H1 (cell line): Measurements from ENCODE around the gene PPM1F. TPM values are rescaled to one million over a fixed set of nuclear protein-coding genes. Genes with fewer than 3 reads are reported as not detected.

Experiments used
- CTCF ChIA-PET: fragments of 300-600 bp; sonication (Branson Sonifier 250); formaldehyde crosslinking; loops from one replicate; lab custom pipeline; 2021; ENCODE audit not compliant: partially characterized antibody; lab: Charles Lee
- POLR2A ChIA-PET: fragments of 300-600 bp; sonication (Branson Sonifier 250); formaldehyde crosslinking; loops from one replicate; lab custom pipeline; 2021; ENCODE audit warnings: inconsistent platforms; ENCODE audit not compliant: partially characterized antibody; lab: Charles Lee
- DNase-seq, 2 experiments: peaks; one replicate each; pipeline versions ENCODE4 v3.0.0 to v3.0.0-alpha.2; 2010 to 2022; ENCODE audit warnings: low spot score in 2 of 2, low read depth in 1 of 2, mixed read lengths in 1 of 2
- FAIRE-seq: peaks from 2 replicates; lab custom pipeline; 2011; peaks lifted over from hg19 to GRCh38; lab: Jason Lieb, UNC
- H2AFZ ChIP-seq: 2 replicates; pipeline ENCODE4 v1.8.1; 2012; ENCODE audit warnings: low read length, inconsistent platforms
- H2AK5ac ChIP-seq: 2 replicates; pipeline ENCODE4 v1.6.1; 2013; ENCODE audit warnings: low read depth, low read length
- H2BK120ac ChIP-seq: replicated peaks from 2 replicates; pipeline ENCODE3; 2013; ENCODE audit warnings: low read depth, low read length, inconsistent platforms
- H2BK12ac ChIP-seq: 2 replicates; pipeline ENCODE4 v1.6.1; 2013; ENCODE audit warnings: low read depth, low read length
- H2BK15ac ChIP-seq: 2 replicates; pipeline ENCODE4 v1.6.1; 2013; ENCODE audit warnings: low read length
- H2BK20ac ChIP-seq: 2 replicates; pipeline ENCODE4 v1.6.1; 2013; ENCODE audit warnings: low read length
- H2BK5ac ChIP-seq: 2 replicates; pipeline ENCODE4 v1.6.1; 2013; ENCODE audit warnings: low read depth, low read length
- H3K14ac ChIP-seq: 2 replicates; pipeline ENCODE4 v1.6.1; 2013; ENCODE audit warnings: inconsistent platforms; ENCODE audit not compliant: insufficient read length
- H3K18ac ChIP-seq: 2 replicates; pipeline ENCODE4 v1.6.1; 2013; ENCODE audit warnings: low read length; ENCODE audit errors: extremely low read depth
- H3K23ac ChIP-seq: 2 replicates; pipeline ENCODE4 v1.6.1; 2013; ENCODE audit warnings: inconsistent platforms; ENCODE audit not compliant: insufficient read length
- H3K23me2 ChIP-seq: 2 replicates; pipeline ENCODE4 v1.6.1; 2013; ENCODE audit warnings: low read depth, low read length
- H3K27ac ChIP-seq: 2 replicates; pipeline ENCODE4 v1.6.1; 2011; ENCODE audit warnings: low read depth, low read length, inconsistent platforms
- H3K27me3 ChIP-seq, 4 experiments: replicated peaks in 1 of 4; 1 replicate in 1 of 4; 2 replicates in 3 of 4; pipeline versions ENCODE4 v1.6.1 to v1.8.1; 2011 to 2013; ENCODE audit warnings: low read length in 3 of 4, mild to moderate bottlenecking in 3 of 4, inconsistent platforms in 2 of 4, mixed read lengths in 2 of 4, moderate library complexity in 1 of 4; ENCODE audit not compliant: control insufficient read depth in 3 of 4, insufficient read depth in 3 of 4; ENCODE audit errors: extremely low read depth in 1 of 4
- H3K36me3 ChIP-seq, 4 experiments: 2 replicates each; pipeline versions ENCODE4 v1.6.1 to v1.8.1; 2011 to 2013; ENCODE audit warnings: mild to moderate bottlenecking in 4 of 4, low read length in 3 of 4, moderate library complexity in 2 of 4, control low read depth in 1 of 4, inconsistent platforms in 1 of 4; ENCODE audit not compliant: insufficient read depth in 4 of 4, control insufficient read depth in 2 of 4
- H3K4ac ChIP-seq: replicated peaks from 2 replicates; pipeline ENCODE3; 2013; ENCODE audit warnings: low read length, low read depth, mixed read lengths, inconsistent platforms; ENCODE audit not compliant: insufficient read length
- H3K4me1 ChIP-seq, 4 experiments: replicated peaks in 1 of 4; 1 replicate in 1 of 4; 2 replicates in 3 of 4; pipeline versions ENCODE4 v1.6.1 to v1.8.1; 2011 to 2013; ENCODE audit warnings: low read length in 3 of 4, inconsistent platforms in 2 of 4, mixed read lengths in 1 of 4; ENCODE audit not compliant: insufficient read depth in 4 of 4, control insufficient read depth in 3 of 4
- H3K4me2 ChIP-seq, 2 experiments: 2 replicates each; pipeline versions ENCODE4 v1.6.1 to v1.8.1; 2011 to 2013; ENCODE audit warnings: low read depth in 2 of 2, low read length in 2 of 2, control low read depth in 1 of 2, inconsistent platforms in 1 of 2, mild to moderate bottlenecking in 1 of 2; ENCODE audit not compliant: insufficient read depth in 1 of 2
- H3K4me3 ChIP-seq, 4 experiments: fragments of 200-600, 300-600 bp in 1 of 4; sonication (generic), shearing (Covaris generic), sonication (Bioruptor Twin) in 1 of 4; 2 replicates each; pipeline versions ENCODE4 v1.5.1 to v1.8.1; 2011 to 2016; ENCODE audit warnings: low read length in 4 of 4, low read depth in 3 of 4, control low read depth in 2 of 4, inconsistent platforms in 2 of 4, mild to moderate bottlenecking in 2 of 4, mixed read lengths in 1 of 4, moderate library complexity in 1 of 4; ENCODE audit not compliant: insufficient read depth in 2 of 4; ENCODE audit errors: extremely low read depth in 1 of 4
- H3K56ac ChIP-seq: replicated peaks from 2 replicates; pipeline ENCODE3; 2013; ENCODE audit warnings: low read depth, mild to moderate bottlenecking, mixed read lengths, low read length, inconsistent platforms; ENCODE audit not compliant: insufficient read length
- H3K79me1 ChIP-seq: 2 replicates; pipeline ENCODE4 v1.6.1; 2013; ENCODE audit warnings: low read depth, low read length, control low read depth
- H3K79me2 ChIP-seq, 2 experiments: 2 replicates each; pipeline versions ENCODE4 v1.6.1 to v1.8.1; 2012 to 2013; ENCODE audit warnings: low read length in 2 of 2, mild to moderate bottlenecking in 2 of 2, inconsistent platforms in 1 of 2; ENCODE audit not compliant: insufficient read depth in 2 of 2, control insufficient read depth in 1 of 2
- H3K9ac ChIP-seq, 4 experiments: replicated peaks in 1 of 4; 1 replicate in 1 of 4; 2 replicates in 3 of 4; pipeline versions ENCODE4 v1.6.1 to v1.8.1; 2011 to 2013; ENCODE audit warnings: low read depth in 3 of 4, low read length in 3 of 4, control low read depth in 2 of 4, mild to moderate bottlenecking in 2 of 4, moderate library complexity in 2 of 4, inconsistent platforms in 1 of 4; ENCODE audit errors: extremely low read depth in 1 of 4
- H3K9me3 ChIP-seq, 2 experiments: 2 replicates each; pipeline versions ENCODE4 v1.6.1 to v1.8.1; 2012 to 2013; ENCODE audit warnings: mild to moderate bottlenecking in 2 of 2, moderate library complexity in 2 of 2, control low read depth in 1 of 2, inconsistent platforms in 1 of 2, low read depth in 1 of 2, low read length in 1 of 2, mixed read lengths in 1 of 2; ENCODE audit not compliant: insufficient read depth in 2 of 2
- H4K20me1 ChIP-seq, 2 experiments: replicated peaks in 1 of 2; 2 replicates each; pipeline versions ENCODE3 to v1.8.1; 2011 to 2013; ENCODE audit warnings: inconsistent platforms in 2 of 2, low read length in 2 of 2, mild to moderate bottlenecking in 1 of 2; ENCODE audit not compliant: insufficient read depth in 2 of 2, control insufficient read depth in 1 of 2
- H4K5ac ChIP-seq: 2 replicates; pipeline ENCODE4 v1.6.1; 2013; ENCODE audit warnings: low read length, low read depth, mixed read lengths, inconsistent platforms; ENCODE audit not compliant: insufficient read length
- H4K8ac ChIP-seq: 2 replicates; pipeline ENCODE4 v1.8.0; 2013; ENCODE audit warnings: mild to moderate bottlenecking, moderate library complexity, low read length, inconsistent platforms; ENCODE audit not compliant: insufficient read depth; ENCODE audit errors: extremely low read depth
- H4K91ac ChIP-seq: replicated peaks from 2 replicates; pipeline ENCODE3; 2013; ENCODE audit warnings: low read length, mixed read lengths, inconsistent platforms; ENCODE audit not compliant: insufficient read length
- SIRT6 ChIP-seq: IDR thresholded peaks from one replicate; pipeline ENCODE4 v1.7.1; 2012; ENCODE audit warnings: low read length, inconsistent platforms
- SUZ12 ChIP-seq: fragments of 200-600 bp; sonication (generic); IDR thresholded peaks from 2 replicates; pipeline ENCODE4 v1.6.1; 2012; ENCODE audit warnings: mild to moderate bottlenecking, inconsistent platforms, low read length, moderate library complexity, mixed read lengths
- WGBS, 2 experiments: shearing (Covaris generic) in 1 of 2; methylation state at CpG; one replicate each; pipeline versions ENCODE4 v1.1.6 to v1.1.7; 2013 to 2015; ENCODE audit warnings: low lambda C conversion rate in 2 of 2, mixed read lengths in 2 of 2, inconsistent platforms in 1 of 2, low coverage in 1 of 2, missing lambda C conversion rate in 1 of 2; ENCODE audit not compliant: insufficient replicate concordance in 2 of 2, insufficient coverage in 1 of 2, insufficient read length in 1 of 2; ENCODE audit errors: extremely low coverage in 1 of 2, missing lambda C conversion rate in 1 of 2; 5-methylcytosine and 5-hydroxymethylcytosine counted together
- polyA plus RNA-seq, 7 experiments: library from polyadenylated mRNA; depleted of rRNA in 3 of 7; stranded (reverse) in 5 of 7; unstranded in 2 of 7; fragments of >200 nt in 5 of 7; fragments of 200-250 nt in 2 of 7; gene quantifications; 1 replicate in 5 of 7; 2 replicates in 1 of 7; 4 replicates in 1 of 7; pipeline versions ENCODE4 v1.2.1 to v1.2.3, GENCODE V29; 2011 to 2013; ENCODE audit warnings: missing spikeins in 2 of 7, mixed read lengths in 2 of 7
- total RNA-seq: library from RNA; stranded (reverse); fragmentation: NEBNext Ultra II Directional; extraction: Animal tissue kit (Norgen Biotek cat#: 25700); gene quantifications from 2 replicates; pipeline ENCODE4 v1.2.1, GENCODE V29; 2021

Gene PPM1F
- total and polyA plus RNA-seq, 2 of the 8 experiments (the other 6 are each of a cell fraction or from before 2014, with no cell fraction given) = 12.4 to 22.8 TPM

DNA sequence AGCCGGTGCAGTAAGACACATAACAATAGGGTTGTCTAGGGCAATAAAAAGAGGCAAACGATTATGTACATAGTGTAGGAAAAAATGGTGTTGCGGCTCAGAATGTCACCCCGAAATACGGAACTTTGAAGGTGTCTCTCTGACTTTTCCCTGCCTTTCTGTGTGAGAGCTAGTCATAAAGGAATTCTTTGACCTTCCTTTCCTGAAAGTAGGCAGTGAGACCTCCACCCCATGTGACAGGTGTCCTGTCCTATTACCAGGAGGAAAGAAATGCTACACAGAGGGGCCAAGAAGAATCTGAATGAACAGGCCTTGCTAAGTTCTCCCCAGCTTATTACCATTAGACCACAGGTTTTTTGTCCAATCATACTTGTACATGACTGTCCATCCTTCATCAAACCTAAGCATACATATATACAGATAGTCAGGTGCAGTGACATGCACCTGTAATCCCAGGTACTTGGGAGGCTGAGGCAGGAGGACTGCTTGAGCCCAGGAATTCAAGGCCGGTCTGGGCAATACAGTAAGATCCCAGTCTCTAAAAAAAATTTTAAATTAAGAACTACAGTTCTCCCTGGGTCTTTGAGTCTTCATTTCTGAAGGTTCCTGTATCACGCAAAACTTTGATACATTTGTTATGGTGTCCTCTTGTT, 46.1 kb upstream of the PPM1F start:
- H3K18ac ChIP-seq = no peak overlapping the region
- H3K27me3 ChIP-seq = peaks cover 43 to 93% (median 90%) of the 10 kb centered on the region in 4 experiments
- H3K23ac ChIP-seq = no peak overlapping the region
- no peak overlapping the region for H3K56ac ChIP-seq
- no peak overlapping the region for H4K5ac ChIP-seq
- H3K79me2 ChIP-seq = no peaks in the 10 kb centered on the region
- no peak overlapping the region for H3K14ac ChIP-seq
- POLR2A ChIA-PET = interaction anchor here (0.8 to 1.3 kb wide), 2 partner anchors 12 to 67 kb away, joined by 3 to 5 read pairs; no protein-coding TSS in a partner anchor
- no peak overlapping the region for H2BK120ac ChIP-seq
- no peak overlapping the region for H2BK15ac ChIP-seq
- no peaks in the 10 kb centered on the region for H3K9me3 ChIP-seq
- no peaks in the 10 kb centered on the region for H3K36me3 ChIP-seq
- DNase-seq = no peak
- no peaks in the 10 kb centered on the region for H3K23me2 ChIP-seq
- no peak overlapping the region for H3K27ac ChIP-seq
- TF ChIP-seq SUZ12 = 0 out of 2 replicates have a peak, but pooled peaks have one; percentile 20
- no peak for TF ChIP-seq SIRT6
- TF ChIP-seq, all 59 proteins: peak for 1
- Histone ChIP-seq H3K4me1 (no peaks in the 10 kb centered on the region), H3K79me1 (no peaks in the 10 kb centered on the region), H2BK5ac (no peak overlapping the region), H2BK12ac (no peak overlapping the region), H2AFZ (no peak overlapping the region), H2AK5ac (no peak overlapping the region), H3K4me3 (no peak overlapping the region), H4K8ac (no peak overlapping the region), H4K91ac (no peak overlapping the region), H3K4ac (no peak overlapping the region), H2BK20ac (no peak overlapping the region), H3K4me2 (no peak overlapping the region), H3K9ac (no peak overlapping the region), H4K20me1 (no peaks in the 10 kb centered on the region)
- CTCF ChIA-PET = interaction anchor here (1.0 to 1.1 kb wide), 2 partner anchors 8 to 14 kb away, joined by 3 read pairs; no protein-coding TSS in a partner anchor
- FAIRE-seq = no peak
- 87% methylated on average over 7 of the region's 7 CpGs; no CpG with 5 or more reads in 1 of the 2 experiments for WGBS, 2 experiments
